HG02642 (cell line): ENCODE measurements around the gene CDC25B.
A peak's percentile ranks its signal among the peaks of the same experiment; 100 is the strongest.
"Not testable (repeated sequence)": the region's sequence is repeated elsewhere in the genome, so short reads cannot be mapped to it uniquely, and the experiment has no call there.

Source experiments
- ATAC-seq: cut with Tn5 transposase; IDR thresholded peaks from one replicate; pipeline ENCODE4 v1.9.1; 2021; ENCODE audit warnings: mild to moderate bottlenecking; ENCODE audit not compliant: unreplicated experiment, poor library complexity

CDC25B gene

GRCh38 chr20:3820901-3821727 is 25.0 kb downstream of the CDC25B start:
- peak; percentile 0 for ATAC-seq

GRCh38 chr20:3821996-3822395 is 25.9 kb downstream of the CDC25B start:
- ATAC-seq: no peak

- no peak for ATAC-seq
These were observed 27.8 kb downstream of the CDC25B start for GRCh38 chr20:3823881-3824280.

GRCh38 chr20:3825526-3825925 is 29.4 kb downstream of the CDC25B start:
- no peak for ATAC-seq

GRCh38 chr20:3826420-3826819 is 30.3 kb downstream of the CDC25B start:
- ATAC-seq: no peak

GRCh38 chr20:3828798-3829197 is 32.7 kb downstream of the CDC25B start:
- ATAC-seq: no peak

GRCh38 chr20:3829891-3830290 is 33.8 kb downstream of the CDC25B start:
- not testable (repeated sequence) for ATAC-seq

- ATAC-seq: no peak
These were observed 40.0 kb downstream of the CDC25B start for GRCh38 chr20:3836132-3836531.

GRCh38 chr20:3839328-3839727 is 43.2 kb downstream of the CDC25B start:
- ATAC-seq: no peak

- not testable (repeated sequence) for ATAC-seq
These were observed 44.1 kb downstream of the CDC25B start for GRCh38 chr20:3840201-3840600.

GRCh38 chr20:3842348-3842930 is 46.3 kb downstream of the CDC25B start:
- no peak for ATAC-seq

GRCh38 chr20:3843490-3843889 is 47.4 kb downstream of the CDC25B start:
- no peak for ATAC-seq

- ATAC-seq: not testable (repeated sequence)
These were observed 48.0 kb downstream of the CDC25B start for GRCh38 chr20:3843990-3844619.

- ATAC-seq: no peak
These were observed 50.2 kb downstream of the CDC25B start for GRCh38 chr20:3846378-3846739.

- peak; percentile 94 for ATAC-seq
These were observed 50.8 kb downstream of the CDC25B start, which contains the start of gene MAVS for GRCh38 chr20:3846740-3847428. Gene MAVS (plus strand): TSS chr20:3846834. CDS start chr20:3854625, 7,791 bp downstream.

GRCh38 chr20:3847429-3847940 is 51.4 kb downstream of the CDC25B start:
- ATAC-seq: no peak

- ATAC-seq: no peak
These were observed 52.5 kb downstream of the CDC25B start for GRCh38 chr20:3848565-3848964.

- no peak for ATAC-seq
These were observed 58.4 kb downstream of the CDC25B start for GRCh38 chr20:3854462-3854871.
